H1 (cell line): Measurements from ENCODE around the gene SH3YL1. TPM values are rescaled to one million over a fixed set of nuclear protein-coding genes. Genes with fewer than 3 reads are reported as not detected.

Experiments
- CTCF ChIA-PET: fragments of 300-600 bp; sonication (Branson Sonifier 250); formaldehyde crosslinking; loops from one replicate; lab custom pipeline; 2021; ENCODE audit not compliant: partially characterized antibody; lab: Charles Lee
- POLR2A ChIA-PET: fragments of 300-600 bp; sonication (Branson Sonifier 250); formaldehyde crosslinking; loops from one replicate; lab custom pipeline; 2021; ENCODE audit warnings: inconsistent platforms; ENCODE audit not compliant: partially characterized antibody; lab: Charles Lee
- DNase-seq, 2 experiments: peaks; one replicate each; pipeline versions ENCODE4 v3.0.0 to v3.0.0-alpha.2; 2010 to 2022; ENCODE audit warnings: low spot score in 2 of 2, low read depth in 1 of 2, mixed read lengths in 1 of 2
- FAIRE-seq: peaks from 2 replicates; lab custom pipeline; 2011; peaks lifted over from hg19 to GRCh38; lab: Jason Lieb, UNC
- H2AFZ ChIP-seq: 2 replicates; pipeline ENCODE4 v1.8.1; 2012; ENCODE audit warnings: low read length, inconsistent platforms
- H2AK5ac ChIP-seq: 2 replicates; pipeline ENCODE4 v1.6.1; 2013; ENCODE audit warnings: low read depth, low read length
- H2BK120ac ChIP-seq: replicated peaks from 2 replicates; pipeline ENCODE3; 2013; ENCODE audit warnings: low read depth, low read length, inconsistent platforms
- H2BK12ac ChIP-seq: 2 replicates; pipeline ENCODE4 v1.6.1; 2013; ENCODE audit warnings: low read depth, low read length
- H2BK15ac ChIP-seq: 2 replicates; pipeline ENCODE4 v1.6.1; 2013; ENCODE audit warnings: low read length
- H2BK20ac ChIP-seq: 2 replicates; pipeline ENCODE4 v1.6.1; 2013; ENCODE audit warnings: low read length
- H2BK5ac ChIP-seq: 2 replicates; pipeline ENCODE4 v1.6.1; 2013; ENCODE audit warnings: low read depth, low read length
- H3K14ac ChIP-seq: 2 replicates; pipeline ENCODE4 v1.6.1; 2013; ENCODE audit warnings: inconsistent platforms; ENCODE audit not compliant: insufficient read length
- H3K18ac ChIP-seq: 2 replicates; pipeline ENCODE4 v1.6.1; 2013; ENCODE audit warnings: low read length; ENCODE audit errors: extremely low read depth
- H3K23ac ChIP-seq: 2 replicates; pipeline ENCODE4 v1.6.1; 2013; ENCODE audit warnings: inconsistent platforms; ENCODE audit not compliant: insufficient read length
- H3K23me2 ChIP-seq: 2 replicates; pipeline ENCODE4 v1.6.1; 2013; ENCODE audit warnings: low read depth, low read length
- H3K27ac ChIP-seq: 2 replicates; pipeline ENCODE4 v1.6.1; 2011; ENCODE audit warnings: low read depth, low read length, inconsistent platforms
- H3K27me3 ChIP-seq, 4 experiments: replicated peaks in 1 of 4; 1 replicate in 1 of 4; 2 replicates in 3 of 4; pipeline versions ENCODE4 v1.6.1 to v1.8.1; 2011 to 2013; ENCODE audit warnings: low read length in 3 of 4, mild to moderate bottlenecking in 3 of 4, inconsistent platforms in 2 of 4, mixed read lengths in 2 of 4, moderate library complexity in 1 of 4; ENCODE audit not compliant: control insufficient read depth in 3 of 4, insufficient read depth in 3 of 4; ENCODE audit errors: extremely low read depth in 1 of 4
- H3K36me3 ChIP-seq, 4 experiments: 2 replicates each; pipeline versions ENCODE4 v1.6.1 to v1.8.1; 2011 to 2013; ENCODE audit warnings: mild to moderate bottlenecking in 4 of 4, low read length in 3 of 4, moderate library complexity in 2 of 4, control low read depth in 1 of 4, inconsistent platforms in 1 of 4; ENCODE audit not compliant: insufficient read depth in 4 of 4, control insufficient read depth in 2 of 4
- H3K4ac ChIP-seq: replicated peaks from 2 replicates; pipeline ENCODE3; 2013; ENCODE audit warnings: low read length, low read depth, mixed read lengths, inconsistent platforms; ENCODE audit not compliant: insufficient read length
- H3K4me1 ChIP-seq, 4 experiments: replicated peaks in 1 of 4; 1 replicate in 1 of 4; 2 replicates in 3 of 4; pipeline versions ENCODE4 v1.6.1 to v1.8.1; 2011 to 2013; ENCODE audit warnings: low read length in 3 of 4, inconsistent platforms in 2 of 4, mixed read lengths in 1 of 4; ENCODE audit not compliant: insufficient read depth in 4 of 4, control insufficient read depth in 3 of 4
- H3K4me2 ChIP-seq, 2 experiments: 2 replicates each; pipeline versions ENCODE4 v1.6.1 to v1.8.1; 2011 to 2013; ENCODE audit warnings: low read depth in 2 of 2, low read length in 2 of 2, control low read depth in 1 of 2, inconsistent platforms in 1 of 2, mild to moderate bottlenecking in 1 of 2; ENCODE audit not compliant: insufficient read depth in 1 of 2
- H3K4me3 ChIP-seq, 4 experiments: fragments of 200-600, 300-600 bp in 1 of 4; sonication (generic), shearing (Covaris generic), sonication (Bioruptor Twin) in 1 of 4; 2 replicates each; pipeline versions ENCODE4 v1.5.1 to v1.8.1; 2011 to 2016; ENCODE audit warnings: low read length in 4 of 4, low read depth in 3 of 4, control low read depth in 2 of 4, inconsistent platforms in 2 of 4, mild to moderate bottlenecking in 2 of 4, mixed read lengths in 1 of 4, moderate library complexity in 1 of 4; ENCODE audit not compliant: insufficient read depth in 2 of 4; ENCODE audit errors: extremely low read depth in 1 of 4
- H3K56ac ChIP-seq: replicated peaks from 2 replicates; pipeline ENCODE3; 2013; ENCODE audit warnings: low read depth, mild to moderate bottlenecking, mixed read lengths, low read length, inconsistent platforms; ENCODE audit not compliant: insufficient read length
- H3K79me1 ChIP-seq: 2 replicates; pipeline ENCODE4 v1.6.1; 2013; ENCODE audit warnings: low read depth, low read length, control low read depth
- H3K79me2 ChIP-seq, 2 experiments: 2 replicates each; pipeline versions ENCODE4 v1.6.1 to v1.8.1; 2012 to 2013; ENCODE audit warnings: low read length in 2 of 2, mild to moderate bottlenecking in 2 of 2, inconsistent platforms in 1 of 2; ENCODE audit not compliant: insufficient read depth in 2 of 2, control insufficient read depth in 1 of 2
- H3K9ac ChIP-seq, 4 experiments: replicated peaks in 1 of 4; 1 replicate in 1 of 4; 2 replicates in 3 of 4; pipeline versions ENCODE4 v1.6.1 to v1.8.1; 2011 to 2013; ENCODE audit warnings: low read depth in 3 of 4, low read length in 3 of 4, control low read depth in 2 of 4, mild to moderate bottlenecking in 2 of 4, moderate library complexity in 2 of 4, inconsistent platforms in 1 of 4; ENCODE audit errors: extremely low read depth in 1 of 4
- H3K9me3 ChIP-seq, 2 experiments: 2 replicates each; pipeline versions ENCODE4 v1.6.1 to v1.8.1; 2012 to 2013; ENCODE audit warnings: mild to moderate bottlenecking in 2 of 2, moderate library complexity in 2 of 2, control low read depth in 1 of 2, inconsistent platforms in 1 of 2, low read depth in 1 of 2, low read length in 1 of 2, mixed read lengths in 1 of 2; ENCODE audit not compliant: insufficient read depth in 2 of 2
- H4K20me1 ChIP-seq, 2 experiments: replicated peaks in 1 of 2; 2 replicates each; pipeline versions ENCODE3 to v1.8.1; 2011 to 2013; ENCODE audit warnings: inconsistent platforms in 2 of 2, low read length in 2 of 2, mild to moderate bottlenecking in 1 of 2; ENCODE audit not compliant: insufficient read depth in 2 of 2, control insufficient read depth in 1 of 2
- H4K5ac ChIP-seq: 2 replicates; pipeline ENCODE4 v1.6.1; 2013; ENCODE audit warnings: low read length, low read depth, mixed read lengths, inconsistent platforms; ENCODE audit not compliant: insufficient read length
- H4K8ac ChIP-seq: 2 replicates; pipeline ENCODE4 v1.8.0; 2013; ENCODE audit warnings: mild to moderate bottlenecking, moderate library complexity, low read length, inconsistent platforms; ENCODE audit not compliant: insufficient read depth; ENCODE audit errors: extremely low read depth
- H4K91ac ChIP-seq: replicated peaks from 2 replicates; pipeline ENCODE3; 2013; ENCODE audit warnings: low read length, mixed read lengths, inconsistent platforms; ENCODE audit not compliant: insufficient read length
- JUND ChIP-seq: IDR thresholded peaks from 2 replicates; pipeline ENCODE4 v1.6.1; 2011; ENCODE audit warnings: mild to moderate bottlenecking, improper control_type of control experiment, low read length
- TAF1 ChIP-seq: IDR thresholded peaks from 2 replicates; pipeline ENCODE4 v1.6.1; 2011; ENCODE audit warnings: mild to moderate bottlenecking, low read depth, low read length
- TCF12 ChIP-seq: IDR thresholded peaks from 2 replicates; pipeline ENCODE4 v1.6.1; 2011; ENCODE audit warnings: low read depth, mild to moderate bottlenecking, low read length
- WGBS, 2 experiments: shearing (Covaris generic) in 1 of 2; methylation state at CpG; one replicate each; pipeline versions ENCODE4 v1.1.6 to v1.1.7; 2013 to 2015; ENCODE audit warnings: low lambda C conversion rate in 2 of 2, mixed read lengths in 2 of 2, inconsistent platforms in 1 of 2, low coverage in 1 of 2, missing lambda C conversion rate in 1 of 2; ENCODE audit not compliant: insufficient replicate concordance in 2 of 2, insufficient coverage in 1 of 2, insufficient read length in 1 of 2; ENCODE audit errors: extremely low coverage in 1 of 2, missing lambda C conversion rate in 1 of 2; 5-methylcytosine and 5-hydroxymethylcytosine counted together
- polyA plus RNA-seq, 7 experiments: library from polyadenylated mRNA; depleted of rRNA in 3 of 7; stranded (reverse) in 5 of 7; unstranded in 2 of 7; fragments of >200 nt in 5 of 7; fragments of 200-250 nt in 2 of 7; gene quantifications; 1 replicate in 5 of 7; 2 replicates in 1 of 7; 4 replicates in 1 of 7; pipeline versions ENCODE4 v1.2.1 to v1.2.3, GENCODE V29; 2011 to 2013; ENCODE audit warnings: missing spikeins in 2 of 7, mixed read lengths in 2 of 7
- total RNA-seq: library from RNA; stranded (reverse); fragmentation: NEBNext Ultra II Directional; extraction: Animal tissue kit (Norgen Biotek cat#: 25700); gene quantifications from 2 replicates; pipeline ENCODE4 v1.2.1, GENCODE V29; 2021

The SH3YL1 gene
- total and polyA plus RNA-seq, 2 of the 8 experiments (the other 6 are each of a cell fraction or from before 2014, with no cell fraction given): 13.6 to 37.2 TPM

- peaks cover 0 to 5% (median 3%) of the 10 kb centered on the region in 4 experiments; a peak in 2 of 7 replicates for H3K4me1 ChIP-seq
- POLR2A ChIA-PET: interaction anchor here (1.4 kb wide), 1 partner anchor 11 kb away, joined by 3 read pairs; no protein-coding TSS in a partner anchor
- TF ChIP-seq TCF12 (no peak), JUND (no peak), TAF1 (no peak)
These were observed 3.2 kb downstream of the SH3YL1 start for GRCh38 chr2:260507-261161.

More at GRCh38 chr2:260507-261161, 3.2 kb downstream of the SH3YL1 start:
- Histone ChIP-seq H3K79me2 (peaks cover 8 to 34% of the 10 kb centered on the region in 2 experiments), H2BK20ac (no peak overlapping the region), H3K9ac (no peak overlapping the region), H4K20me1 (peaks cover 0 to 10% of the 10 kb centered on the region in 2 experiments), H2BK12ac (no peak overlapping the region), H2BK120ac (no peak overlapping the region), H3K79me1 (no peaks in the 10 kb centered on the region), H3K27ac (no peak overlapping the region), H3K4ac (no peak overlapping the region), H3K56ac (no peak overlapping the region), H2AK5ac (no peak overlapping the region), H3K4me3 (no peak overlapping the region), H2BK15ac (no peak overlapping the region), H3K23ac (no peak overlapping the region), H4K8ac (no peak overlapping the region), H4K91ac (no peak overlapping the region), H3K9me3 (peaks cover 11 to 12% of the 10 kb centered on the region in 2 experiments), H3K27me3 (peaks cover 0 to 9% (median 5%) of the 10 kb centered on the region in 4 experiments; a peak in 5 of 7 replicates), H3K36me3 (peaks cover 0 to 18% (median 0%) of the 10 kb centered on the region in 4 experiments; a peak in 3 of 8 replicates), H3K4me2 (no peak overlapping the region), H2BK5ac (no peak overlapping the region), H3K18ac (no peak overlapping the region), H3K23me2 (peaks cover 9% of the 10 kb centered on the region; the same call in 1 of the 2 replicates), H4K5ac (no peak overlapping the region), H2AFZ (no peak overlapping the region), H3K14ac (no peak overlapping the region)
- DNase-seq (no peak), FAIRE-seq (no peak)
- 94% methylated on average over 6 of the region's 6 CpGs; no CpG with 5 or more reads in 1 of the 2 experiments for WGBS, 2 experiments
- CTCF ChIA-PET: interaction anchor here (0.7 to 2.3 kb wide), 4 partner anchors 14 to 21 kb away, joined by 3 to 12 read pairs (median 4); no protein-coding TSS in a partner anchor
